AG04449 (cell line): ENCODE results near the gene ADGRE2.
"Not testable (repeated sequence)": the region's sequence is repeated elsewhere in the genome, so short reads cannot be mapped to it uniquely, and the experiment has no call there.

Source experiments
- CTCF ChIA-PET: fragments of 350-600 bp; formaldehyde crosslinking; extraction: SDS; loops from one replicate; lab custom pipeline; 2021; ENCODE audit warnings: antibody characterized with exemption; lab: Yijun Ruan, JAX
- POLR2A ChIA-PET: fragments of 400-600, 350-600 bp; formaldehyde crosslinking; extraction: SDS; loops from one replicate; lab custom pipeline; 2020; ENCODE audit warnings: antibody characterized with exemption, inconsistent platforms; lab: Yijun Ruan, JAX
- DNase-seq: peaks from one replicate; pipeline ENCODE4 v3.0.0-alpha.2; 2010; ENCODE audit warnings: low read depth, low spot score
- H3K4me3 ChIP-seq: 2 replicates; pipeline ENCODE4 v1.5.1; 2011; ENCODE audit warnings: low read depth, mild to moderate bottlenecking, control low read depth, low read length
- CTCF ChIP-seq: IDR thresholded peaks from one replicate; pipeline ENCODE4 v1.5.1; 2011; ENCODE audit warnings: mild to moderate bottlenecking, moderate library complexity, low read length, control low read depth, inconsistent platforms; ENCODE audit not compliant: insufficient read depth; ENCODE audit errors: missing control alignments

The ADGRE2 gene

GRCh38 chr19:14778110-14778845, at the start of gene ADGRE2:
Gene ADGRE2, minus strand, starts transcription at chr19:14778560. Its CDS starts 1,804 bp downstream, at chr19:14776756.
- DNase-seq, CTCF ChIA-PET, POLR2A ChIA-PET, H3K4me3 ChIP-seq: not testable (repeated sequence)

DNA sequence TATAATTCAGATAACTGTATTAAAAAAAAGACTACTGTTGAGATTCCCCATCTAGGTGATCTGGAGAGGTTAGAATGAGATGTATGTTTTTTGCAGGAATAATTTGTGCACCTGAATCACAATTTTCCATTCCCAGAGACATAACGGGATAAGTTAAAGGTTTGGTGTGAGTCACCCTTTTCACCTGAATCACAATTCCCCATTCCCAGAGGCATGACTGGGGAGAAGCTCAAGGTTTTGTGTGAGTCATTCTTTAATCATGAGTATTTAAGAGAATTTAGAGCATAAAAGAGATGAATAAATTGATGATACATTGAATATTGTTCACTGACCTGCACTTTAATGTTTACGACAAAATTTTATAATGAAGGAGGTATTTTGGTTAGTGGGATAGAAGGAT, 47.6 kb upstream of the ADGRE2 start:
- H3K4me3 ChIP-seq: no peak overlapping the region
- ChIA-PET CTCF (no interaction called here), POLR2A (no interaction called here)
- DNase-seq: no peak
- no peak for TF ChIP-seq CTCF

GRCh38 chr19:14821937-14822336, 43.6 kb upstream of the ADGRE2 start:
- POLR2A ChIA-PET: no interaction called here
- CTCF ChIA-PET: no interaction called here
- H3K4me3 ChIP-seq: no peak overlapping the region
- DNase-seq: no peak
- TF ChIP-seq CTCF: no peak

- ChIA-PET POLR2A (no interaction called here), CTCF (interaction anchor here (0.5 kb wide), 1 partner anchor 358 kb away, joined by 3 read pairs; no protein-coding TSS in a partner anchor)
- no peak overlapping the region for H3K4me3 ChIP-seq
- TF ChIP-seq CTCF: no peak
- DNase-seq: no peak
These were observed 40.2 kb upstream of the ADGRE2 start for GRCh38 chr19:14818588-14818987.

- no peak overlapping the region for H3K4me3 ChIP-seq
- no peak for TF ChIP-seq CTCF
- POLR2A ChIA-PET: no interaction called here
These were observed 38.7 kb upstream of the ADGRE2 start for GRCh38 chr19:14817052-14817451.

GRCh38 chr19:14814982-14815652, 36.8 kb upstream of the ADGRE2 start:
- DNase-seq: no peak
- H3K4me3 ChIP-seq: no peak overlapping the region
- ChIA-PET CTCF (no interaction called here), POLR2A (no interaction called here)
- TF ChIP-seq CTCF: no peak

More at GRCh38 chr19:14817052-14817451, 38.7 kb upstream of the ADGRE2 start:
- no peak for DNase-seq
- CTCF ChIA-PET: no interaction called here
